Gastrocnemius medialis (tissue), 4 donors: ENCODE measurements around the gene IFT52. TPM values are rescaled to one million over a fixed set of nuclear protein-coding genes. Genes with fewer than 3 reads are reported as not detected.

ENCODE experiments used
- ATAC-seq, 2 donors: fragments of 150-250 bp; one replicate each; pipeline ENCODE4 v1.9.1; 2016
- DNase-seq, 2 donors: peaks; one replicate each; pipeline ENCODE4 v3.0.0-alpha.2; 2019
- H3K27ac ChIP-seq, 4 donors: fragments of 200-600 bp; sonication (generic); 1 replicate in 1 of 4; 2 replicates in 3 of 4; pipeline ENCODE4 v1.5.1; 2016 to 2018; ENCODE audit warnings: mild to moderate bottlenecking in 2 of 4, moderate library complexity in 1 of 4
- H3K27me3 ChIP-seq, 3 donors: fragments of 200-600 bp; sonication (generic) in 2 of 3; 1 replicate in 1 of 3; 2 replicates in 2 of 3; pipeline versions ENCODE4 v1.5.1 to v1.6.0; 2016 to 2019; ENCODE audit warnings: mild to moderate bottlenecking in 1 of 3, moderate library complexity in 1 of 3
- H3K36me3 ChIP-seq, 2 donors: fragments of 200-600 bp; sonication (generic) in 1 of 2; one replicate each; pipeline ENCODE4 v1.5.1; 2017 to 2018
- H3K4me1 ChIP-seq, 2 donors: fragments of 200-600 bp; sonication (generic) in 1 of 2; one replicate each; pipeline ENCODE4 v1.5.1; 2016 to 2017; ENCODE audit warnings: mild to moderate bottlenecking in 2 of 2
- H3K4me3 ChIP-seq, 4 donors: fragments of 200-600 bp; sonication (generic) in 3 of 4; 1 replicate in 1 of 4; 2 replicates in 3 of 4; pipeline ENCODE4 v1.5.1; 2016 to 2019; ENCODE audit warnings: mild to moderate bottlenecking in 2 of 4
- H3K9me3 ChIP-seq, 3 donors: fragments of 200-600 bp; sonication (generic) in 2 of 3; 1 replicate in 1 of 3; 2 replicates in 2 of 3; pipeline ENCODE4 v1.5.1; 2016 to 2019
- CTCF ChIP-seq, 5 experiments: fragments of 450-650 bp in 3 of 5; fragments of 200-600 bp in 2 of 5; sonication (generic) in 2 of 5; IDR thresholded peaks in 4 of 5; conservative IDR thresholded peaks in 1 of 5; 1 replicate in 4 of 5; 2 replicates in 1 of 5; pipeline ENCODE4 v1.5.1; 2016 to 2019; ENCODE audit warnings: antibody characterized with exemption in 5 of 5, mild to moderate bottlenecking in 3 of 5, moderate library complexity in 3 of 5
- POLR2A ChIP-seq, 2 donors: fragments of 450-650 bp; IDR thresholded peaks; one replicate each; pipeline ENCODE4 v1.6.1; 2017; ENCODE audit warnings: antibody characterized with exemption in 2 of 2, mild to moderate bottlenecking in 2 of 2, moderate library complexity in 2 of 2
- in situ Hi-C, 4 donors: fragments of 200-750 bp; cut with MboI; loops; one replicate each; pipeline versions ENCODE4 v1.15.0 to v1.8.0; 2017; ENCODE audit warnings: low sequenced_read_pairs in 4 of 4
- intact Hi-C: fragments of 100-400 bp; cut with DNase I; formaldehyde crosslinking; loops from one replicate; pipeline ENCODE4 v1.15.1; 2023; ENCODE audit warnings: low total_unique reads
- total RNA-seq, 4 donors: library from RNA; depleted of rRNA; stranded (reverse); fragments of >200 nt; gene quantifications; one replicate each; pipeline versions ENCODE4 v1.1.0 to v1.2.3, GENCODE V29; 2016

The IFT52 gene
- total RNA-seq: 1 to 10 TPM; 1.7 to 3.4 (median 2.9) TPM

GRCh38 chr20:43590392-43591303 is at the start of gene IFT52:
TSS of gene IFT52 (plus strand) at chr20:43590937. CDS start at chr20:43594699, 3,762 bp downstream.
- H3K9me3 ChIP-seq: no peaks in the 10 kb centered on the region
- intact Hi-C loops: loop anchor here (1.0 to 10.0 kb wide), 4 partner anchors 76 to 1374 kb away; partner anchors contain the start of genes SRSF6, STK4 and TOMM34
- H3K27me3 ChIP-seq: no peaks in the 10 kb centered on the region
- peak within 1 kb of the TSS; percentile 92 to 97 (median 96) for H3K4me3 ChIP-seq
- in situ Hi-C loops: no loop called here
- ATAC-seq (peak; percentile 99), DNase-seq (peak; percentile 84 to 88)
- H3K36me3 ChIP-seq: peaks cover 0 to 13% of the 10 kb centered on the region in 2 donors
- H3K4me1 ChIP-seq: peaks cover 12 to 16% of the 10 kb centered on the region in 2 donors
- H3K27ac ChIP-seq: peak within 1 kb of the TSS; percentile 78 to 93 (median 86)
- TF ChIP-seq POLR2A (IDR thresholded peaks at IDR 0.05): peak in 1 of 2 donors; percentile 6
- no peak for TF ChIP-seq CTCF (IDR thresholded peaks at IDR 0.05 in 4 of 5, conservative IDR thresholded peaks at IDR 0.05 in 1 of 5)

- intact Hi-C loops: no loop called here
- in situ Hi-C loops: loop anchor here in 3 of 4 donors (25.0 kb wide), 1 partner anchor 546 kb away; no protein-coding TSS in a partner anchor
- TF ChIP-seq POLR2A (IDR thresholded peaks at IDR 0.05) (no peak), CTCF (IDR thresholded peaks at IDR 0.05 in 4 of 5, conservative IDR thresholded peaks at IDR 0.05 in 1 of 5) (no peak)
- ATAC-seq (no peak), DNase-seq (no peak)
- H3K9me3 ChIP-seq: no peaks in the 10 kb centered on the region
- no peaks in the 10 kb centered on the region for H3K27me3 ChIP-seq
- no peak overlapping the region for H3K4me3 ChIP-seq
- no peaks in the 10 kb centered on the region for H3K4me1 ChIP-seq
- peaks cover 0 to 6% of the 10 kb centered on the region in 2 donors for H3K36me3 ChIP-seq
- no peak overlapping the region for H3K27ac ChIP-seq
Observed at GRCh38 chr20:43541214-43541613, 49.5 kb upstream of the IFT52 start.

- no peak for TF ChIP-seq CTCF (IDR thresholded peaks at IDR 0.05 in 4 of 5, conservative IDR thresholded peaks at IDR 0.05 in 1 of 5)
- no peak for TF ChIP-seq POLR2A (IDR thresholded peaks at IDR 0.05)
- Histone ChIP-seq H3K27ac (no peak overlapping the region), H3K4me3 (no peak overlapping the region), H3K36me3 (no peaks in the 10 kb centered on the region), H3K4me1 (no peaks in the 10 kb centered on the region), H3K9me3 (no peaks in the 10 kb centered on the region), H3K27me3 (no peaks in the 10 kb centered on the region)
- no peak for DNase-seq
- intact Hi-C loops (no loop called here), in situ Hi-C loops (loop anchor here in 3 of 4 donors (25.0 kb wide), 1 partner anchor 545 kb away; no protein-coding TSS in a partner anchor)
- no peak for ATAC-seq
Observed at GRCh38 chr20:43542161-43542560, 48.6 kb upstream of the IFT52 start.

GRCh38 chr20:43542674-43543073 is 48.1 kb upstream of the IFT52 start:
- DNase-seq (no peak), ATAC-seq (no peak)
- Histone ChIP-seq H3K27me3 (no peaks in the 10 kb centered on the region), H3K36me3 (no peaks in the 10 kb centered on the region), H3K4me3 (no peak overlapping the region), H3K9me3 (no peaks in the 10 kb centered on the region), H3K4me1 (no peaks in the 10 kb centered on the region), H3K27ac (no peak overlapping the region)
- intact Hi-C loops: no loop called here
- in situ Hi-C loops: loop anchor here in 3 of 4 donors (25.0 kb wide), 1 partner anchor 545 kb away; no protein-coding TSS in a partner anchor
- TF ChIP-seq POLR2A (IDR thresholded peaks at IDR 0.05) (no peak), CTCF (IDR thresholded peaks at IDR 0.05 in 4 of 5, conservative IDR thresholded peaks at IDR 0.05 in 1 of 5) (no peak)
